Small intestine (tissue), 7 donors: ENCODE results near the gene CEACAM5. TPM values are rescaled to one million over a fixed set of nuclear protein-coding genes. Genes with fewer than 3 reads are reported as not detected.

Source experiments
- DNase-seq, 2 donors: peaks; one replicate each; pipeline versions ENCODE4 v3.0.0 to v3.0.0-alpha.2; 2013
- FAIRE-seq: peaks from 2 replicates; lab custom pipeline; 2012; peaks lifted over from hg19 to GRCh38; lab: Jason Lieb, UNC
- H3K27ac ChIP-seq, 3 donors: one replicate each; pipeline ENCODE4 v1.5.1; 2013; ENCODE audit warnings: low read length in 2 of 3, mild to moderate bottlenecking in 2 of 3, control low read depth in 1 of 3, inconsistent platforms in 1 of 3, low read depth in 1 of 3, moderate library complexity in 1 of 3
- H3K27me3 ChIP-seq, 3 donors: one replicate each; pipeline ENCODE4 v1.6.1; 2013; ENCODE audit warnings: low read length in 3 of 3, inconsistent platforms in 1 of 3; ENCODE audit not compliant: control insufficient read depth in 3 of 3, insufficient read depth in 3 of 3
- H3K36me3 ChIP-seq, 3 donors: one replicate each; pipeline ENCODE4 v1.6.1; 2013; ENCODE audit warnings: low read length in 3 of 3, inconsistent platforms in 1 of 3, low read depth in 1 of 3, mild to moderate bottlenecking in 1 of 3, moderate library complexity in 1 of 3; ENCODE audit not compliant: control insufficient read depth in 3 of 3, insufficient read depth in 2 of 3
- H3K4me1 ChIP-seq, 3 donors: one replicate each; pipeline ENCODE4 v1.6.1; 2013; ENCODE audit warnings: low read length in 2 of 3, inconsistent platforms in 1 of 3, low read depth in 1 of 3, mild to moderate bottlenecking in 1 of 3, moderate library complexity in 1 of 3; ENCODE audit not compliant: control insufficient read depth in 3 of 3, insufficient read depth in 2 of 3
- H3K4me3 ChIP-seq, 3 donors: one replicate each; pipeline ENCODE4 v1.5.1; 2013; ENCODE audit warnings: low read length in 3 of 3, control low read depth in 1 of 3, inconsistent platforms in 1 of 3, low read depth in 1 of 3, mild to moderate bottlenecking in 1 of 3, moderate library complexity in 1 of 3
- H3K9me3 ChIP-seq, 2 donors: one replicate each; pipeline ENCODE4 v1.6.1; 2013; ENCODE audit warnings: low read depth in 1 of 2, low read length in 1 of 2; ENCODE audit not compliant: control insufficient read depth in 2 of 2, insufficient read depth in 1 of 2
- WGBS, 3 donors: extraction: QIAGEN DNeasy Blood & Tissue Kit; methylation state at CpG; one replicate each; pipeline ENCODE4 v1.1.7; 2013; 5-methylcytosine and 5-hydroxymethylcytosine counted together
- polyA plus RNA-seq, 4 donors: library from polyadenylated mRNA; stranded (reverse) in 3 of 4; unstranded in 1 of 4; fragments of 200-250 nt in 3 of 4; fragments of 120-200 nt in 1 of 4; gene quantifications; one replicate each; pipeline versions ENCODE4 v1.2.1 to v1.2.3, GENCODE V29; 2013
- donor health status: healthy with polysubstance abuse.
- donor health status: control.
- donor health status: control.
- donor health status: Bipolar disorder and iron deficiency.
- donor health status: healthy.

Gene CEACAM5
- polyA plus RNA-seq, 4 donors, result 2.7 to 47.5 (median 17.8) TPM

DNA sequence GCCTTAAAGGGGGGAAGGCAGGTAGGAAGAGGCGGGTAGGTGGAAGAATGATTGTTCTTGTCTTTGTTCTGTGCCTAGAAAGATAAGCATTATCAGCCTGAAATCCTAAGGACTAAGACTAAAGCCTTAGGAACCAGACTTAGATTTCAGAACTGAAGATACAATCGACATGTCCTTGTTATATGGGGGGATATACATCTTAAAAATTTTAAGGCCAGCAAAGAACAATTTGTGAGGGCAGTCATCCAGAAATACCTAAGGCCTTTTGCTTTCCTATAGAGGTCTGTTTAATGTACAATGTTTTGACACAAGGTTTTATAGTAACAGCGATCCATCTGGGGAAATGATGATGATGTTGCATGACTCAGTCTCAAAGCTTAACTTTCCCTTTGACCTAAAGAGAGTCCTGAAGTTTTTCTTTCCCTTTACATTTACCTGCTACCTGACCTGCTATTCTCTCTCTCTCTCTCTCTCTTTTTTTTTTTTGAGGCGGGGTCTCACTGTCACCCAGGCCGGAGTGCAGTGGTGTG is 26.7 kb downstream of the CEACAM5 start:
- 23 to 53% (median 40%) methylated on average over 5 of the region's 5 CpGs for WGBS, 3 donors
- Histone ChIP-seq H3K4me1 (peaks cover 0 to 38% (median 2%) of the 10 kb centered on the region in 3 donors), H3K27me3 (no peaks in the 10 kb centered on the region), H3K4me3 (no peak overlapping the region), H3K36me3 (no peaks in the 10 kb centered on the region), H3K9me3 (no peaks in the 10 kb centered on the region), H3K27ac (peak overlapping the region; percentile 66 to 96 (median 92))
- DNase-seq (peak; percentile 71 to 75), FAIRE-seq (no peak)

DNA sequence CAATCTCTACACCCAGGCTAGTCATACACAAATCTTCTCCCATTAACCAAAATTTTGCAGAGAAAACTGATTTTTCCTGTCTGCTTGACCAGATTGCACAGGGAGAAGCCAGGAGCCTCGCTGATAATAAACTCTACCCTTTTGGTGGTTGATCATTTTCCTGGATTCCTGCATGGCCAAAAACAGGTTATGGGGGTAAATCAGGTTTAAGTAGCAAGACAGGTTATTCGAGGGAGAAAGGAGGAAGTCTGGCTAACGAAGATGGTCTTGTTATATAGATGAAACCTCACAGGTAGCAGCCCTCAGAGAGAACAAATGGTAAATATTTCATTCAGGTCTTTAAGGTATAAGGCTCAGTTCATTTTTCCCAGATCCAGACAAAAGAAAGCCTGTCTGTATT is 30.9 kb downstream of the CEACAM5 start:
- H3K4me1 ChIP-seq, result peaks cover 0 to 31% (median 2%) of the 10 kb centered on the region in 3 donors
- H3K9me3 ChIP-seq, result no peaks in the 10 kb centered on the region
- H3K27me3 ChIP-seq, result peaks cover 0 to 2% (median 0%) of the 10 kb centered on the region in 3 donors
- FAIRE-seq, result no peak
- no peak overlapping the region for H3K4me3 ChIP-seq
- 65 to 74% (median 72%) methylated on average over 3 of the region's 3 CpGs for WGBS, 3 donors
- DNase-seq, result no peak
- no peak overlapping the region for H3K27ac ChIP-seq
- no peaks in the 10 kb centered on the region for H3K36me3 ChIP-seq

DNA sequence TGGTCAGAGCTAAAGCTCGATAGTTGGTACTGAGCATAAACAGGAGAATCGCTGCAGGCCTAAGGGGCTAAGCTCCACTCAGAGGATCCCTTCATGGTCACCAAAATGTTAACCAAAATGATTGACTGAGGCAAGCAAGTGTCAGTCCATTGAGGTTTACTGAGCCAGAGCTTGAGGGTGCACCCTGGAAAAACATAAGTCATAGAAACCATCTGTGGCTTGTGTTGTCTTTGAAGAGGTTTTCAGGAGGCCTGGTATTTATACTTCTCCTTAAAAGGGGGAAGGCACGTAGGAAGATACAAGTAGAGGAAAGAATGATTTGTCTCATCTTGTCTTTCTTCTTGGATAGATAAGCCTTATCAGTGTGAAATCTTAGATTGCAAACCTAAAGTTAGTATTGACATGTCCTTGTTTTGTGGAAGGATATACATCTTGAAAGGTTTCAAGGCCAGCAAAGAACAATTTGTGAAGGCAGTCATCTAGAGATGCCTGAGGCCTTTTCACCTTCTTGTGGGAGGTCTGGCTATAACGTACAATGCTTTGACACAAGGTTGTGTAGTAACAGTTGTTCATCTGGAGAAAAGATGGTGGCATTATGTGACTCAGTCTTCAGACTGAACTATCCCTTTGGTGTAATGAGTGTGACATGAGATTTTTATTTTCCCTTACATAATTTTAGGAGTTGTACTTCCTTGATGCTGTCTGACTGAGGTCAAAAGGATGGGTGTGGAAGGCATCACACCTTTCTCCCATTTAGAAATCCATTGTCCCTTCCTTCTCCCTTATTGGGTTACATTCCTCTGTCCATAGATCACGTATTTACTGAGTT is 32.2 kb downstream of the CEACAM5 start:
- 68 to 78% (median 68%) methylated on average over 5 of the region's 5 CpGs for WGBS, 3 donors
- Histone ChIP-seq H3K27me3 (peaks cover 0 to 2% (median 0%) of the 10 kb centered on the region in 3 donors), H3K9me3 (no peaks in the 10 kb centered on the region), H3K36me3 (no peaks in the 10 kb centered on the region), H3K4me3 (no peak overlapping the region), H3K27ac (peak overlapping the region in 1 of 3 donors; percentile 62), H3K4me1 (peaks cover 0 to 30% (median 5%) of the 10 kb centered on the region in 3 donors)
- FAIRE-seq, result no peak
- DNase-seq, result peak in 1 of 2 donors; percentile 32

DNA sequence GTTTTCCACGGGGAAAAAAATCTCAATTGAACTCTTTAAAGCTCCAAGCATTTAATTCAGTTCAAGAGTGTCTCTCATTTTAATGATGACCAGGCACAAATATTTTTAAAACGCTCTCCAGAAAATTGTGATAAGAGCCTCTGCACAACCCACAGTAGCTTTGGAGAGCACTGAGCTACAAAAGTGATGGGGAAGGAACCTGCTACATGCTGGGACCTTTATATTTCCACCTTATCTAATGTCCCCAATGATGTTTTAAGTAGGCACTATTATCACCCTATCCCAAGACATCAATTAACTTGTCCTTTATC is 32.8 kb downstream of the CEACAM5 start:
- Histone ChIP-seq H3K4me1 (peaks cover 0 to 27% (median 2%) of the 10 kb centered on the region in 3 donors), H3K27ac (peak overlapping the region in 1 of 3 donors; percentile 67), H3K9me3 (no peaks in the 10 kb centered on the region), H3K27me3 (peaks cover 0 to 2% (median 0%) of the 10 kb centered on the region in 3 donors), H3K36me3 (no peaks in the 10 kb centered on the region), H3K4me3 (no peak overlapping the region)
- DNase-seq (no peak), FAIRE-seq (no peak)
- 47 to 73% (median 63%) methylated on average over 2 of the region's 2 CpGs for WGBS, 3 donors

DNA sequence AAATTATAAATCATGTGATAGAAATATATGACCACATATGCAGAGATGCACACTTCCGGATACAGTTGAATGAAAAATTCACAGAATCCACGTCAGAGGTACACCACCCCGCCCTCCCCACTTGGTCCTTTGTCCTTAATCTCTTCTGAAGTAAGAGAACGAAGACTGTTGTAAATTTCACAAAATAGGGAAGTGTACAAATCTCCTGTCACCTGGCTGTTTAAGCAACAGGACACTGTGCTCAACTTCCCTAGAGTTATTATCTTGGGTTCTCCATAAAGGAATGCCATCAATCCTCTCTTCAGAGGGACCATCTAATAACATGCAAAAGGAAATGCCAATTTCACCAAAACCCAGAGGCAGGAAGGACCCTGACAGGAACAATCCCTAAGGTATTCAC is 36.4 kb downstream of the CEACAM5 start:
- H3K27me3 ChIP-seq, result peaks cover 0 to 2% (median 0%) of the 10 kb centered on the region in 3 donors
- H3K9me3 ChIP-seq, result no peaks in the 10 kb centered on the region
- H3K4me3 ChIP-seq, result no peak overlapping the region
- FAIRE-seq (no peak), DNase-seq (peak; percentile 35 to 59)
- 14 to 34% (median 28%) methylated on average over 4 of the region's 4 CpGs for WGBS, 3 donors
- H3K27ac ChIP-seq, result peak overlapping the region in 2 of 3 donors; percentile 21 to 71
- no peaks in the 10 kb centered on the region for H3K36me3 ChIP-seq
- peaks cover 0 to 20% (median 2%) of the 10 kb centered on the region in 3 donors for H3K4me1 ChIP-seq

DNA sequence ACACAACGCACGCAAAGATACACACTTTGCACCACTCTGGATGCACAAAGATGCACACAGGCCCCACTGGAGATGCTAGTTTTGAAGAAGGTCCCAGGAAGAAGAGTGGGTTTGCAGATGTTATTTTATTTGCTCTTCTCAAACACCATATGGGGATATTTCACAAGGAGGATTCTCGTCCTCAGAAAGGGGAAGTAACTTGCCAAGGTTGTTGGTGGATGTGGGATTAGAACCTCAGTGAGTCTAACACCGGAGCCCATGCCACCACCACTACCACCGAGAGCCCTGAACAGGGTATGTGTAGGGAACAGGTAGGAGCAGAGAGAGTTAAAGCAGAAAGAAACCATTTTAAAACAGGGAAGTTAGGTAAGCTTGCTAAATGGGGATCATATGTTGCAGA is 37.3 kb downstream of the CEACAM5 start:
- WGBS, 3 donors, result 59 to 71% (median 65%) methylated on average over 5 of the region's 5 CpGs
- no peaks in the 10 kb centered on the region for H3K9me3 ChIP-seq
- peak overlapping the region in 2 of 3 donors; percentile 21 to 71 for H3K27ac ChIP-seq
- H3K27me3 ChIP-seq, result peaks cover 0 to 2% (median 0%) of the 10 kb centered on the region in 3 donors
- no peak overlapping the region for H3K4me3 ChIP-seq
- no peak for DNase-seq
- no peaks in the 10 kb centered on the region for H3K36me3 ChIP-seq
- H3K4me1 ChIP-seq, result peaks cover 0 to 16% (median 2%) of the 10 kb centered on the region in 3 donors
- FAIRE-seq, result no peak

DNA sequence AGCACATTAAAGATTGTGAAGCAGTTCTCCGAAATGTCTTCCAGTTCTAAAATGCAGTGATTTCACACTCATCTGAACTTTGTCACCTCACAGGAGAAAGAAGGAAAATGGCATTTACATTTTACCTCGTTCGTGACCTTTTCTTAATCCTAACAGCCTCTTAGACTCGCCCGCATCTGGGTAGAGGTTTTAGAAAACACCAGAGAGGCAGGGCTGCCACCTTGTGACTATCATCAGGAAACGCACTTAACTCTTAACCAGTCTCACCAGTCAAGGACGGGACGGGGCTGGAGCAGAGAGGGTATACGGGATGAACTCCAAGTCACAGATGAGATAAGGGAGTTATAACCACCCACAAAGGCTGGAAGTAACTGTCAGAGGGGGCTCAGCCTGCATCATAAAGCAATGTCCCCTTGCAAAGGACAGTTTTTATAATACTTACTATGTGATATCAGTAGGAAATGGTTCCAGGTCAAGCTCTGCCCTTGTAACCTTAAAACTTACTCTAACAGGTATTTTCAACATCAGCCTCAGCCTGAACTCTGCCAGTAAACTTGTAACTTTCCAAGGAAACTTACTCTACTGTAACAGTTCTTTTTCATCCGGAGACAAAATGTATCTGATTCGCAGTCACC is 38.3 kb downstream of the CEACAM5 start:
- Histone ChIP-seq H3K27me3 (peaks cover 0 to 2% (median 0%) of the 10 kb centered on the region in 3 donors), H3K9me3 (no peaks in the 10 kb centered on the region), H3K36me3 (no peaks in the 10 kb centered on the region), H3K4me3 (no peak overlapping the region), H3K4me1 (peaks cover 0 to 13% (median 2%) of the 10 kb centered on the region in 3 donors), H3K27ac (no peak overlapping the region)
- 16 to 18% (median 17%) methylated on average over 11 of the region's 11 CpGs for WGBS, 3 donors
- no peak for FAIRE-seq
- DNase-seq, result peak; percentile 81

DNA sequence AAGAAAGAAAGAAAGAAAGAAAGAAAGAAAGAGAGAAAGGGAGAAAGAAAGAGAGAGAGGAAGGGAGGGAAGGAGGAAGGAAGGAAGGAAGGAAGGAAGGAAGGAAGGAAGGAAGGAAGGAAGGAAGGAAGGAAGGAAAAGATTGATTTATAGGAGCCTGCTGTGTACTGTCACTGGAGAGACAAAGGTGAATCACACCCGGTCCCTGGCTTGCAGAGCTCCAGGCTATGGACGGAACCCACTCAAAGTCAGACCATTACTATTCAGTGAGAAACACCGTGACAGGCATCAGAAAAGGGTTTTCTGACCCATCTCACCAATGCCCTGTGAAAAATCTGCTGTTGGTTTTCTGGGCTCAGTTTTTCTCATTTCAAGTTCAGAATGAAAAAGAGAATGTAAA is 39.6 kb downstream of the CEACAM5 start:
- Histone ChIP-seq H3K36me3 (no peaks in the 10 kb centered on the region), H3K4me3 (no peak overlapping the region), H3K27ac (no peak overlapping the region), H3K9me3 (no peaks in the 10 kb centered on the region), H3K27me3 (peaks cover 0 to 2% (median 0%) of the 10 kb centered on the region in 3 donors), H3K4me1 (peaks cover 0 to 12% (median 2%) of the 10 kb centered on the region in 3 donors)
- WGBS, 3 donors, result 75 to 91% (median 78%) methylated on average over 3 of the region's 3 CpGs
- FAIRE-seq (no peak), DNase-seq (no peak)
